G401 (cell line): ENCODE data around the gene RHBDD1. TPM values are rescaled to one million over a fixed set of nuclear protein-coding genes. Genes with fewer than 3 reads are reported as not detected.

Experiments used
- DNase-seq: peaks from one replicate; pipeline ENCODE4 v3.0.0-alpha.2; 2015; ENCODE audit warnings: low spot score
- in situ Hi-C: cut with HindIII; loops from 2 replicates; pipeline ENCODE4 v1.10.0; 2016; ENCODE audit warnings: low sequenced_read_pairs, mixed read lengths
- total RNA-seq: library from RNA; depleted of rRNA; stranded (reverse); fragments of >200 nt; shearing (Covaris generic); gene quantifications from 2 replicates; pipeline ENCODE4 v1.2.3, GENCODE V29; 2014; rRNA removed

The RHBDD1 gene
- total RNA-seq: 4.0 and 7.9 TPM in 2 replicates

GRCh38 chr2:226835796-226836547 is at the start of gene RHBDD1:
Gene RHBDD1, plus strand, starts transcription at chr2:226836054. Its CDS starts 28,640 bp downstream, at chr2:226864694.
- peak; percentile 94 for DNase-seq
- in situ Hi-C loops: no loop called here

DNA sequence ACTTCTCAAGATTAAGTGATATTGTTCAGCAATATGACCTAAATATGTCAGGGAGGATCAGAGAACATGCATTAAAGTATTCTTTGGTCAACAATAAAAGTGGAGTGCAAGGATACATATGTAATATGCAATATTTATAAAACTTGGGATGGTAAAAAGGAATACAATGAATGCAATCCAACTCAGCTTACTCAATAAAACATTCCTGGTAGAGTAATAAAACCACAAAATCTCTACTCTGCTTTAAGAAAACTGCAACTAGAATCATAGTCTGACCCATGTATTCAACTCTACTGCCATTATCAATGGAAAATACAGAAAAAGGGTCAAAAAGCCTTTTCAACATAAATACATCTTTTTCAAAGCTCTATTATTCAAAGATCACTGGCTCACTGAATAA is 47.8 kb upstream of the RHBDD1 start:
- DNase-seq: no peak
- in situ Hi-C loops: loop anchor here (25.0 kb wide), 1 partner anchor 301 kb away; no protein-coding TSS in a partner anchor

- DNase-seq: no peak
- in situ Hi-C loops: loop anchor here (25.0 kb wide), 1 partner anchor 302 kb away; no protein-coding TSS in a partner anchor
Measured at GRCh38 chr2:226788881-226789490, 46.9 kb upstream of the RHBDD1 start.

GRCh38 chr2:226790011-226790410 is 45.8 kb upstream of the RHBDD1 start:
- in situ Hi-C loops: loop anchor here (25.0 kb wide), 1 partner anchor 303 kb away; no protein-coding TSS in a partner anchor
- no peak for DNase-seq

GRCh38 chr2:226790431-226790830 is 45.4 kb upstream of the RHBDD1 start:
- DNase-seq: peak; percentile 19
- in situ Hi-C loops: loop anchor here (25.0 kb wide), 1 partner anchor 303 kb away; no protein-coding TSS in a partner anchor

DNA sequence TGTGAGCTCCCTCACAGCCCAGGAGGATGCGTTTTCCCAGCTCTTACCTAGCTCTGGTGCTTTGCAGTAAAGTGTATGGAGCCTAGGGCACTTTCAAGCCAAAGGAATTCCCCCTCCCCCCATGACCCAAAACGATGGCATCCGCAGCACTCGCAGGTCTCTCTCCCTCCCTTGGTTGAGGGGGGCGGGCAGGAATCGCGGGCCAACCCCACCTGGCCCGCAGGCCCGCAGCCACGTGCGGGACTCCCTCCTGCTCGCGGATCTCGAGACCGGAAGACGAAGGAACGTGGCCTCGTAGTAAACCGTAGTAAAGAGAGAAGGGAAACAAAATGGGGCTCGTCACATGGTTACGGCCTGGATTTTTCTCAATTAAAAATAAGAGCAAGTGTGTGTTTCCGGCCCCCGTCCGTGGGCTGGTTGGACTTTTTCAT is 44.8 kb upstream of the RHBDD1 start:
- in situ Hi-C loops: loop anchor here (25.0 kb wide), 1 partner anchor 304 kb away; no protein-coding TSS in a partner anchor
- peak; percentile 81 for DNase-seq

- DNase-seq: peak; percentile 88
Measured at GRCh38 chr2:226791487-226792081, 44.3 kb upstream of the RHBDD1 start.

DNA sequence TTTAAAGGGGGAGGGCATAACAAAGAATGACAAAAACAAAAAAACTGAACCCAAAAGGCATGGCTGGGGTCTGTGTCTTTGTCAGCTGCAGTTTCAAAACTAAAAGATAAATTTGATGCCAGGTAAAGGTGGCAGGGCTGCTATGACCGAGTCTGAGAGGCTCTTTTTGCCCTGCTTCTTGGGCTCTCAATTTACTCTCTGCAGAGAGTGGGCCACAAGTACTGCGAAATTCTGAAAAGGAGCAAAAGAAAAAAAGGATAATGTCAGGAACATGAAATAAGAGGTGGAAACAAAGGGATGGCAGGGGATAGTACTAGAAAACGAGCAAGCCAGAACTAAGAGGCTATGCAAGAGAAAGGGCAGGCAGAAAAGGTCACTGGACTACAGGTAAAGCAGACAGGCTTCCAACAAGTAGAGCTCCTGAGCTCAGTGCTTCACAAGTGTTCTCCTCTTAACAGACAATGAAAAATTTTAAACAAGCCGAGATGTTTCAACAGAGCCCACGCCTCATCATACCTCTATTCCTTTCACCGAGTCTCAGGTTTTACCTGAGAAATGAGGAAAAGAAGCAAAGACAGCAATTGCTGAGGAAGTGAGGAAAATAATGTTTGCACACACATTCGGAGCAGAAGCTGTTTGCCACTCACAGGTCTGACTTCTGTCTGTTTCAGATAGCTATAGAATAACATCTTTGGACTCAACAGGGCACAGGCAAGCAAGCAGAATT is 43.5 kb upstream of the RHBDD1 start:
- DNase-seq: peak; percentile 59
- in situ Hi-C loops: loop anchor here (25.0 kb wide), 1 partner anchor 305 kb away; no protein-coding TSS in a partner anchor

More at GRCh38 chr2:226791487-226792081, 44.3 kb upstream of the RHBDD1 start:
- in situ Hi-C loops: loop anchor here (25.0 kb wide), 1 partner anchor 304 kb away; no protein-coding TSS in a partner anchor

GRCh38 chr2:226793646-226794045 is 42.2 kb upstream of the RHBDD1 start:
- DNase-seq: peak; percentile 40
- in situ Hi-C loops: loop anchor here (25.0 kb wide), 1 partner anchor 306 kb away; no protein-coding TSS in a partner anchor

DNA sequence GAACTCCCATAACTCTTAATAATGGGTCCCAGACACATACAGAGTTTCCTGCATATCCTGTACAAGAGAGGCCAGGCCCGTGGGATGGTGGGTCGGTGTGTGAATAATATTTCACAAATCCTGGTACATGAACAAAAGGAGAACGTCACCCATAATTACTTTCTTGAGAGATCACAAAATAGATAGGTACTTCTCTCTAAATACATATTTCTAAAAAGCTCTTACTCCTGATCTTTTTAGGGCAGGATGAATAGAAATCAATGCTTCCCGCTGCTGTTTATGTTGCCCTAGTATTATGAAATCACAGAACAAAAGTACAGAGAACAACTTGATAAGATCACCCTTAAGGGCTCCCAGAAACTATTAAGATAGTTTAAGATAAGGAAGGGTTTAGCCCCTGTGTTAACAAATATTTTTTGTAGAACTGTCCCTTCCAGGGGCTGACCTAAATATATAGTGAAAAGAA is 41.6 kb upstream of the RHBDD1 start:
- no peak for DNase-seq
- in situ Hi-C loops: loop anchor here (25.0 kb wide), 1 partner anchor 307 kb away; no protein-coding TSS in a partner anchor

- in situ Hi-C loops: loop anchor here (25.0 kb wide), 1 partner anchor 307 kb away; no protein-coding TSS in a partner anchor
- DNase-seq: peak; percentile 63
Measured at GRCh38 chr2:226794751-226795171, 41.1 kb upstream of the RHBDD1 start.

DNA sequence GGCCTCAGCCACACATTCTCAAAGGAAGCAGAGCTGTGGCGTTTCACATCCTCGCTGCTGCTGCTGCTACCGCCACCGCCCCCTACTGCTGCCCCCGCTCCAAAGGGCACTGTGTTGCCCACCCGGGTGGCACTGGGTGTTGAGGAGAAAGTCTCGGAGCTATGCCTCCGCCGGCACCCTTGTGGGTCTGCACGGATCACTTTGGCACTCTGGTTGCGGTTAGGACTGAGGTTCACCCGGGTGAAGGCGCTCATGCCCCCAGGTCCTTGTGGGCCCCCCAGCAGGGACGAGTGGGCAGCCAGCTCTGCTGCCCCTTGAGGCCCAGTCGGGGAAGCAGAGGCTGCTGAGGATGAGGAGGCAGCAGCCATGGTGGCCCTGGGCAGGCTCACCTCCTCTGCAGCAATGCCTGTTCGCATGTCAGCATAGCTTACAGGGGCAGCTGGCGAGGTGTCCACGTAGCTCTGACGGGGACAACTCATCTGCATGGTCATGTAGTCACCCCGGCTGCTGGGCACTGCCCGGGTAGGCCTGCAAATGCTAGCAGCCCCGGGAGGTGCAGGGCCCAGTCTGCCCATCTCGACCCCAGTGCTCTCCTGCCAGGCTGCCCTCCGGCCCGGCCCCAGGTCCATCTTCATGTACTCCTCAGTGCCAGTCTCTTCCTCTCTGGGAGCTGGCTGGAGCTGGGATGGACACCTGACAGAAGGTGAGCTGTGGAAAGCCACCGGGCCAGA is 40.4 kb upstream of the RHBDD1 start:
- in situ Hi-C loops: loop anchor here (25.0 kb wide), 1 partner anchor 308 kb away; no protein-coding TSS in a partner anchor
- DNase-seq: peak; percentile 27

- no peak for DNase-seq
- in situ Hi-C loops: loop anchor here (25.0 kb wide), 1 partner anchor 309 kb away; no protein-coding TSS in a partner anchor
Measured at GRCh38 chr2:226796012-226796839, 39.6 kb upstream of the RHBDD1 start.

DNA sequence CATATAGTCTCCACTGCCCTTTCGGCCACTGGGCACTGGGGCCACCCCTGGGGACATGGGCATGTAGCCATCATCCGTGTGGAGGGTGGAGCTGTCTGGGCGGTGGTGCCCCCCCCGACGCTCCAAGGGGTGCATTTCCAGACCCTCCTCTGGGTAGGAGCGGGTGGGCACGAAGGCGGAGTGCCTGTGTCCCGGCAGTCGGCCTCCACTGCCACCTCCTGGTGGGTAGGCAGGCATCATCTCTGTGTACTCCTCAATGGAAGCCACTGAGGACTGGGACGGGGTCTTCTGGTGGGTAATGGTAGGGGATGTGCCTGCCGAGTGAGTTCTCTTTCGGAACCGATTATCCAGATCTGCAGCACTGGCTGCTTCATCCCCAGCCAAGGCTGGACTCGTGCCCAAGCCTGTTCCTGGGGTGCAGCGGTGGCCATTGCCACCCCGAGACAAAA is 39.0 kb upstream of the RHBDD1 start:
- peak; percentile 13 for DNase-seq
- in situ Hi-C loops: loop anchor here (25.0 kb wide), 1 partner anchor 310 kb away; no protein-coding TSS in a partner anchor

GRCh38 chr2:226797289-226797988 is 38.4 kb upstream of the RHBDD1 start:
- no peak for DNase-seq
- in situ Hi-C loops: loop anchor here (25.0 kb wide), 1 partner anchor 310 kb away; no protein-coding TSS in a partner anchor

DNA sequence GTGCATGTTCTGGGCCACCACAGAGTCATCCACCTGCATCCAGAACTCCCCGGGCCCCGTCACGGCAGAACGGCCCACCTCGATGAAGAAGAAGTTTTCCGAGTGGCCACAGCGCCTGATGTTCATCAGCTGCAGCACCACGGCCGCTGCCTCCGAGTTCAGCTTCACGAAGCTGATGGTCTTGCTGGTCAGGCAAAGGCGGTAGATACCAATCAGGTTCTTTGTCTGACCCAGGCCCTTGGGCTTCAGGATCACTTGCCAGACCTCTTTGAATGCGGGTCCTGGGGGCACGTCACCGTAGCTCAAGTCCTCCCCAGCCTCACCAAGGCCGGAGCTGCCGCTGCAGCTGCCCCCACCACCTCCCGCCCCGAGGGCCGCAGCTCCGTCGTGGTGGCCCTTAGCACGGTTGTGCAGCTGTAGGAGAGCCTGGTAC is 37.8 kb upstream of the RHBDD1 start:
- no peak for DNase-seq
- in situ Hi-C loops: loop anchor here (25.0 kb wide), 1 partner anchor 311 kb away; no protein-coding TSS in a partner anchor
